Renal pelvis (tissue), 4 donors: Measurements from ENCODE around the gene SLC25A15. TPM values are rescaled to one million over a fixed set of nuclear protein-coding genes. Genes with fewer than 3 reads are reported as not detected.
"Not testable (repeated sequence)": the region's sequence is repeated elsewhere in the genome, so short reads cannot be mapped to it uniquely, and the experiment has no call there.

Experiments used
- DNase-seq: peaks from one replicate; pipeline ENCODE4 v3.0.0-alpha.2; 2013
- polyA plus RNA-seq, 3 donors: library from polyadenylated mRNA; unstranded; fragments of 120-200 nt; gene quantifications; one replicate each; pipeline ENCODE4 v1.2.1, GENCODE V29; 2013; ENCODE audit not compliant: insufficient read length in 3 of 3

SLC25A15 gene
- polyA plus RNA-seq, 3 donors = 17.1 to 22.3 (median 18.9) TPM

- no peak for DNase-seq
These were observed 9.6 kb upstream of the SLC25A15 start for GRCh38 chr13:40779796-40780285.

GRCh38 chr13:40780822-40781401 is 8.5 kb upstream of the SLC25A15 start:
- DNase-seq = no peak

DNA sequence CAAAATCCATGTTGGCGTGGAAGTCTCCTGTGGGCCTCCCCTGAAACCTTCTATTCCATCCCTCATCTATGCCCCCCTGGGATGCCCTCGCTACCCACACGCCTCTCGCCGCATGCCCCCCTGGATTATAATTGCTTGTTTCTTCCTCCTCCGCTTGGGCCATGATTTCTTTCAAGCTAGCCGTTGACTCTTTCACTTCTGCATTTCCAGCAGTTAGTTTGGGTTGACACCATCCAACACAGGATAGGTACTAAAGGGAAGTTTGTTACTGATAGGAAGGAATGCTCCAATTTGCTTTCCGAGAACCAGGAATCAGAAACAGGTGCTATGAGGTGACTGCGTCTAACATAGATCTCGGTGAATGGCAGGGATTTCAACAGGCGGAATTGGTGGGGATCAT is 7.7 kb upstream of the SLC25A15 start:
- DNase-seq = no peak

DNA sequence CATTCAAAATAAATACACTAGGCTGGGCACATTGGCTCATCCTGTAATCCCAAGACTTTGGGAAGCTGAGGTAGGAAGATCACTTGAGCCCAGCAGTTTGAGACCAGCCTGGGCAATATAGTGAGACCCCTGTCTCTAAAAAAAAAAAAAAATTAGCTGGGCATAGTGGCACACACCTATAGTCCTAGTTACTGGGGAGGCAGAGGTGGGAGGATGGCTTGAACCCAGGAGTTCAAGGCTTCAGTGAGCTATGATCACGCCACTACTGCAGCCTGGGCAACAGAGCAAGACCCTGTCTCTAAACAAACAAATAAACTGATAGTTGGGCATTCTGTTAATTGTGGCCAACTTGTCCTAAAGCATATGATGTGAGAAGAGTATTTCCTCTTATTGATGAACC is 6.4 kb upstream of the SLC25A15 start:
- not testable (repeated sequence) for DNase-seq

DNA sequence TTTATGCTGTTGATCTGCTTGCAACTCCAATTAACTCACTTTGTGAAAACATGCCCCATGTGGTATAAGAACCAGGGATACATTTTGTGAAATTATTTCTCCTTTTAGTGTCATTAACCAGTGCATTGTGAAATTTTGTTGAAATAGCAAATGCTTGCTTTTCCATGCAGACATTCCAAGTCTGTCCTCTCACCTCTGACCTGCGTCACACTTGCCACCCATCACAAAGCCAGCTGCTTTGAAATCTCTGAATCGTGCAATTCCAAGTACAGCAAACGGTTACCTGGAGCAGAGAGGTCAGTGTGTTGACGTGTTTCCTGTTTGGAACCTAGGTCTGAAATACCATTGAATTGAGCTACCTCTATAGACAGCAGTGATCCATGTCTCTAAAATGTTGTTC is 4.9 kb upstream of the SLC25A15 start:
- DNase-seq = no peak

DNA sequence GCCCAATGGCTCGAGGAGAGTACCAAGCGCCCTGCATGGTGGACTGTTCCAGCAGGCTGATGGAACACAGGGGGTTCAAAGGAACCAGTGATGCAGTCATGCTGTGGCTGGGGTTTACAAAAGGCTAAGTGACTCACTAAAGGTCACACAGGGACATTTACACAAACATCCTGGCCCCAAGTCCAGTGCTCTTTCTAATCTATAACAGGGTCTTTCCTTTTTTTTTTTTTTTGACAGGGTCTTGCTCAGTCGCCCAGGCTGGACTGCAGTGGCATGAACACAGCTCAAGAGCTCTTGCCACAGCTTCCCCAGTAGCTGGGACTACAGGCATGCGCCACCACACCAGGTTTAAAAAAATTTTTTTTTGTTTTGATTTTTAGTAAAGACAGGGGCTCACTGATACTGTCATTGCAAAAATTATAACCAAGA is 2.8 kb upstream of the SLC25A15 start:
- no peak for DNase-seq

GRCh38 chr13:40787062-40787461 is 2.3 kb upstream of the SLC25A15 start:
- no peak for DNase-seq

DNA sequence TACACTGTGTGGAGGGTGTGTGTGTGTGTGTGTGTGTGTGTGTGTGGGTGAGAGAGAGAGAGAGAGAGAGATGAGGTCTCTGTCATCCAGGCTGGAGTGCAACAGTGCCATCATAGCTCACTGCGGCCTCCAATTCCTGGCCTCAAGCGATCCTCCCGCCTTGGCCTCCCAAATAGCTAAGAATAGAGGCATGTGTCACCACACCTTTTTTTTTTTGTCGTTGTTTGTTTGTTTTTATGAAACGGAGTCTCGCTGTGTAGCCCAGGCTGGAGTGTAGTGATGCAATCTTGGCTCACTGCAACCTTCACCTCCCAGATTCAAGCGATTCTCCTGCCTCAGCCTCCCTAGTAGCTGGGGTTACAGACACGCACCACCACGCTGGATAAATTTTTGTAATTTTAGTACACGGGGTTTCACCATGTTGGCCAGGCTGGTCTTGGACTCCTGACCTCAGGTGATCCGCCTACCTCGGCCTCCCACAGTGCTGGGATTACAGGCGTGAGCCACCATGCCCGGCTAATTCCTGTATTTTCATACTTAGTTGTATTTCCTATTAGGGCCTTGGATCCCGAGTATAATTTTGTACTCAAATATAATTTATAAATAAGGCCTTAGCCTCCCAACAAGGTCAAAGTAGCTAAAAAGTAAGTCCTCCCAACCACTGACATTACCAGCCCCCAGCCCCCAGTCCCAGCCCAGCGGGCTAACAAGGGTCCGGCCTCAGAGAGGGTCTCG is 704 bp upstream of the SLC25A15 start:
- DNase-seq = not testable (repeated sequence)

DNA sequence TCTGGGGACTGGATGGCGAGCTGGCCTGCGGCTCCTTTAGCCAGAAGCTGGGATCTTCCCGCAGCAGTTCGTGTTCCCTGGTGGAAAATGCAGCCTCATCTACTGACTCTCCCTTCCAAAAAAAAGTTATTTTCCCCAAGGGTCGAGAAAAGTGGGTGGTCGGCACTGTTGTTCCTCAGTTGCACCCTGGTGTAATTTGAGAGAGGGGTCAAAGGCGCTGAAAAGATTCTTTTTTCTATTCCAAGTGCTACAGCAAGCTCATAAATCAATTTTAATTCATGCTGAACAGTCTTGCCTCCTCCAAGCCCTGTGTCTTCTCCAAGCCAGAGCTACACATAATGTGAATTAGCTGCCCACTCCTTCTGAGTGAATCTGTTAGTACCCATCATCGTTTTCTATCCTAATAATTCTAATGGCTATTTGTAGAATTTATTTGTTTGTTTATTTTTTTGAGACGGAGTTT is 774 bp downstream of the SLC25A15 start:
- DNase-seq = peak; percentile 46

- DNase-seq = no peak
These were observed 3.1 kb downstream of the SLC25A15 start for GRCh38 chr13:40792284-40793051.

- no peak for DNase-seq
These were observed 3.9 kb downstream of the SLC25A15 start for GRCh38 chr13:40793339-40793738.

DNA sequence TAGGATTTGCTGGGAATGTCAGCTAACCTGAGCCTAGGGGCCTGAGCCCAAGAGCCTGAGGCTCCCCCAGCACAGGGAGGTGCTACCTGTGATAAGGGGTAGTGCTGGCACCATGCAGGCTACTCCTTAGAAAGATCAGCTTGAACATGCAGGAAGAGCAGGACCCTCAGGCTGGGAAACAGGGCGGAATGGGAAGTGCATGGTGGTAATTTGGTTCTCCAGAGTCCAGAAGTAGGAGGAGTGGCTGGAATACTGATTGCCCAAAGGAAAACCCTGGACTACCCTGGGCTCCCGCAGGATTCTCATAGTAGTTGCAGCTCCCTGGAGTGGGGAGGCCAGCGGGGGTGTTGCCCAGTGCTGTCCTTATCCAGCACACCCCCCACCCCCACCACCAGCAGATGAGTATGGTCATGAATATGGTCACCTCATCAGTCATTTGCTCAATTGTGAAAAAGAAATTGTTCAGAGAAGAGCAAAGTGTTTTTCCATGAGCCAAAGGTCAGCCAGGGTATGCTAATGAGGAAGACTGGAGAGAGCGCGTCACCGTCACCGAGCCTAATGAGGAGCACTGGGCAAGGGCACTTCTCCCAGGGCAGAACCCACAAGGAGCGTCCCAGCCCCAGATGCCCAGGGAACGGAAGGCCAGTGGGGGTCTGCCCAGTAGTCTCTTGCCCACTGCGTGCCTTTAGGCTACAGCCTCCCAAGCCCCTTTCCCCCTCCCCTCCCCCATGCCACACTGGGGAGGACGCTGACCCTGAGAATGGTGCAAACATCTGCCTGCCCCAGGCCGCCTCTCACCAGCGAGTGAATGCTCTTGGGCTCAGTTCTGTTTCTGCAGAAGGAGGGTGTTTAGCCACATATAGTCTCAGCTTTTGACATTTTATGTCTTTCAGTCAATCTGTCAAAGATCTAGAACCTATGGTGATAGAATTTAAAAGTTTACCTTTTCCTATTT is 5.3 kb downstream of the SLC25A15 start:
- no peak for DNase-seq

DNA sequence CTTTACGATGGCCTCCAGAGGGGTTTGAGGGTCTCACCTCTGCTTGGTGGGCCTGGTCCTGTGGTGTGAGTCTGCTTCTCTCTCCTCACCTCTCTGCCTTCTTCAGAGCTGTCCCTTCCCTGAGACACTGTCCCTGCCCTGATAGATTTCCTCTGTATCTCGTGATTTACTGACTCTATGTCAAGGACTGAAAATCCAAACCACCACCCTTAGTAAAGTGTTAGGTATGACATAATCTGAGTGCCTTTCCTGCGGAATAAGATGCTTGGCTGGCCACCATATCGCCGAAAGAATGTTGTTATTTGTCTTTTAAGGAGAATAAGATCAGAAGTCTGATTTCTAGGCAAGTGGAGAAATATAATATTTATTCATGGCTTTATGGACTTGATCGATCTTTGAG is 7.2 kb downstream of the SLC25A15 start:
- DNase-seq = no peak

GRCh38 chr13:40798380-40798779 is 9.0 kb downstream of the SLC25A15 start:
- DNase-seq = no peak

DNA sequence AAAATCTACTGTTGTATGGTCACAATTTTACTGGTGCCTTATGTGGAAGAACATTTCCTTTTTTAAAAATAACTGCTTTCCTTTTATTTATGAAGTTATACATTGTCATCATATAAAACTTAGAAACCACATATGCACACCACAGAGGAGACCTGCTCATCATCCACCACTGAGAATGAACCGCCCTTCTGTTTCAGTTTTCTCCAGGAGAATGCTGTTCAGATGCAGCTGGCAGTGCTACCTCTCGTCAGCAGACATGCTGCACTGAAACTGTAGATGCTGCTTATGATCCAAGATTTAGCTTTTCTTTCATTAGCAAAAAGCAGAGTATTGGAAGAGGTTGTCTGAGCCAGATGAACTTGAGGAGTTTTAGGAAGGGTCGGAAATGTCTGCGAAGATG is 10.1 kb downstream of the SLC25A15 start:
- DNase-seq = no peak

DNA sequence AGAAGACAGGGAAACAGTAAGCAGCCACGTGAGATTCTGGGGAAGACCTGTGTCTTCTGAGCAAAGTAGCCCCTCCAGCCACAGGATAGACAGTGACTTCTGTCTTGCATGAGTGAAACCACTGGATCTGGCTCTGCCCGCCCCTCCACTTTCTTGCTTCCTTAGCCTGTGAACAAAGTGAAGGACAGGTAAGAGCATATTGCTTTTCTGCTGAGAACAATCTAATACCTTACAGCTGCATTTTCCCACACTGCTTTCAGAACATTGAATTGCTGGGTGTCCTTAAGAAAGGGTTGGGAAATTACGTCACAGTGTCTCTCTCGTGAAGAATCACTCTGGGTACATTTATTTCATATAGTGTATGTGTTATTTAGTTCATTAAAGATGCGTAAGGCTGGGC is 11.1 kb downstream of the SLC25A15 start:
- DNase-seq = no peak

DNA sequence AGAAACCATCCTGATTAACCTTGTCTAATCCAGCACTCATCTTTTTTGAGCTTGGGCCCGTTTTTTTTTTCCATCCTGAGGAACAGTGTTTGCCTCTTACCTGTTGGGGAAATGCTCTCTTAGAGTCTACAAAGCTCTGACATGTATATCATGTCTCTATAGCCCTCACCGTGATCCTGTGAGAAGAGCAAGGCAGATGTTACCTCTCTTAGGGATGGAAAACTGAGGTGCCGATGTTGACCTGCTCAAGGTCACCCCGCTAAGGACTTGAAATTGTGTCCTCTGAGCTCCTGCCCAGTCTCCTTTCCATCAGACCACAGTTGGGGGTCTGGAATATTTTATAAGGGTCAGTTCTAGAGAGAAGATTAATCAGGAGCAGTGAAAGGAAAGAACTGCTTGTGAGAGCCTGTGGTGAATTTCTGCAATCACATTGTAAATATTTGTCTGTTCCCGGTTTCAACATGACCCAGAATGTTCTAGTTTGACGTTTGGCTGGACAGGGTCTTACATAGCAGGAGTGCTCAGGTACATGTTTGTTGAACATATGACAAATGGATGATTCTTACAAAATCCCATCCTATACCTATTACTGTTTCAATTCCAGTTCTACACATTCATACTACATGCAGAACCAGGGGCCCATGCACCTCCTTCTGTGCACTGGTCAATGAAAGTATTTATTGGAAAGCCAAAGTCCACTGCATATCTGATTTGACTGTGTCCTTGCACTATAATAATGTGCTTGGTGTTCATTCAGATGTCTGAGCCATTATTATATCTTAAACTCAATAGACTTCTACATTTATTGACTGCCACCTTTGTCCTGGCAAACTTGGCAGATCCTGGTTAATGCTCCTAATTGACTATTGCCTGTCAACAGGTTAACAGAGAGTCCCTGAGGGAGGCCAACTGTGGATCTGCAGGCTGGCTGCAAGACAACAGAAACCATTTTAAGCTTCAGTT is 12.1 kb downstream of the SLC25A15 start:
- DNase-seq = no peak

GRCh38 chr13:40803316-40803715 is 13.9 kb downstream of the SLC25A15 start:
- DNase-seq = no peak

DNA sequence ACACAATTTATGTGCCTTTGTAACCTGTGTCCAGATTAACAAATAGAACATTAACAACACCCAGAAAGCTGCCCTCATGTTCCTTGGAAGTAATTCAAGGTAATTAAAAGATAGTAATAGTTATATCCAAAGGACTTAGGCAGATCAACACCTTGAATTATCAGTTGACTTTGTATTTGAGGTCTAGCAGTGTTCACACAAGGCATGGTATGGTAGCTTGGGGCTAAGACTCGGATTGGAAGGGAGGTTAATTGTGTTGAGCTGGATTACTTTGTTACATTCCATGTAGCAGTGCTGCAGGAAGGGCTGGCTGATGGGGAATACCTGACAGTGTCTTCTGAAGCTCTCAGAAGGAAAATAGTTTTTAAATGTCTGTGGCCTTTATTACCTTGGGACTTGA is 16.8 kb downstream of the SLC25A15 start:
- DNase-seq = no peak

- no peak for DNase-seq
These were observed 20.1 kb downstream of the SLC25A15 start for GRCh38 chr13:40809471-40809870.
